GM13976 (cell line): ENCODE measurements around the gene CUL4A.

ENCODE experiments used
- DNase-seq: peaks from one replicate; pipeline ENCODE4 v3.0.0; 2012; ENCODE audit warnings: low spot score
- CTCF ChIP-seq: IDR thresholded peaks from 2 replicates; pipeline ENCODE4 v1.5.1; 2012; ENCODE audit warnings: borderline replicate concordance, mild to moderate bottlenecking; ENCODE audit not compliant: insufficient read depth; ENCODE audit errors: extremely low read depth, missing control alignments, control extremely low read depth
- in situ Hi-C: fragments of 300-500 bp; cut with MboI; formaldehyde crosslinking; loops from one replicate; pipeline ENCODE4 v1.12.0; 2022; ENCODE audit warnings: low sequenced_read_pairs, mixed read lengths, inconsistent platforms; ENCODE audit not compliant: unreplicated experiment

CUL4A gene

GRCh38 chr13:113196970-113197737 lies 12.3 kb upstream of the CUL4A start:
- in situ Hi-C loops, result no loop called here

GRCh38 chr13:113201815-113202214 lies 7.6 kb upstream of the CUL4A start:
- no peak for DNase-seq
- TF ChIP-seq CTCF, result no peak
- in situ Hi-C loops, result no loop called here

More at GRCh38 chr13:113196970-113197737, 12.3 kb upstream of the CUL4A start:
- no peak for DNase-seq
- TF ChIP-seq CTCF, result no peak

GRCh38 chr13:113202912-113203311 lies 6.5 kb upstream of the CUL4A start:
- TF ChIP-seq CTCF, result no peak
- in situ Hi-C loops, result no loop called here
- DNase-seq, result no peak

- no peak for TF ChIP-seq CTCF
- in situ Hi-C loops, result no loop called here
- no peak for DNase-seq
Observed at GRCh38 chr13:113203507-113204377, 5.7 kb upstream of the CUL4A start.

- in situ Hi-C loops, result no loop called here
- no peak for TF ChIP-seq CTCF
- no peak for DNase-seq
Observed at GRCh38 chr13:113204378-113204734, 5.1 kb upstream of the CUL4A start.

- DNase-seq, result no peak
- in situ Hi-C loops, result no loop called here
- TF ChIP-seq CTCF, result no peak
Observed at GRCh38 chr13:113205428-113205931, 3.9 kb upstream of the CUL4A start.
